RWPE1 (cell line): Measurements from ENCODE around the gene CAVIN1.
"Not testable (repeated sequence)": the region's sequence is repeated elsewhere in the genome, so short reads cannot be mapped to it uniquely, and the experiment has no call there.

Source experiments
- CTCF ChIA-PET: fragments of 350-600 bp; sonication (Branson Sonifier 250); formaldehyde crosslinking; extraction: SDS; loops from one replicate; lab custom pipeline; 2021; lab: Yijun Ruan, JAX
- POLR2A ChIA-PET: fragments of 400-600 bp; formaldehyde crosslinking; extraction: SDS; loops from one replicate; lab custom pipeline; 2020; ENCODE audit warnings: antibody characterized with exemption; ENCODE audit not compliant: low non-redundant PET; lab: Yijun Ruan, JAX
- DNase-seq: peaks from one replicate; pipeline ENCODE4 v3.0.0; 2012; ENCODE audit warnings: low spot score
- H3K27ac ChIP-seq: fragments of 450-650 bp; 2 replicates; pipeline ENCODE4 v1.5.1; 2017
- CTCF ChIP-seq: fragments of 450-650 bp; conservative IDR thresholded peaks from 2 replicates; pipeline ENCODE4 v1.5.1; 2017; ENCODE audit warnings: low read depth, mild to moderate bottlenecking

CAVIN1 gene

GRCh38 chr17:42365136-42365535 lies 57.9 kb downstream of the CAVIN1 start:
- CTCF ChIA-PET, result no interaction called here
- no peak for TF ChIP-seq CTCF
- no peak overlapping the region for H3K27ac ChIP-seq
- DNase-seq, result no peak
- POLR2A ChIA-PET, result no interaction called here

GRCh38 chr17:42363767-42364585 lies 59.1 kb downstream of the CAVIN1 start:
- ChIA-PET POLR2A (no interaction called here), CTCF (interaction anchor here (0.6 to 0.7 kb wide), 2 partner anchors 8 to 42 kb away, joined by 3 read pairs; no protein-coding TSS in a partner anchor)
- DNase-seq, result no peak

GRCh38 chr17:42363231-42363630 lies 59.8 kb downstream of the CAVIN1 start:
- TF ChIP-seq CTCF, result no peak
- no peak overlapping the region for H3K27ac ChIP-seq

More at GRCh38 chr17:42363767-42364585, 59.1 kb downstream of the CAVIN1 start:
- no peak for TF ChIP-seq CTCF
- no peak overlapping the region for H3K27ac ChIP-seq

GRCh38 chr17:42362245-42362961 lies 60.7 kb downstream of the CAVIN1 start:
- no peak overlapping the region for H3K27ac ChIP-seq
- TF ChIP-seq CTCF, result no peak
- DNase-seq, result no peak
- POLR2A ChIA-PET, result interaction anchor here (0.6 kb wide), 1 partner anchor 28 kb away, joined by 3 read pairs; no protein-coding TSS in a partner anchor
- CTCF ChIA-PET, result interaction anchor here (1.3 kb wide), 1 partner anchor 43 kb away, joined by 5 read pairs; no protein-coding TSS in a partner anchor

More at GRCh38 chr17:42363231-42363630, 59.8 kb downstream of the CAVIN1 start:
- CTCF ChIA-PET, result no interaction called here
- no peak for DNase-seq
- POLR2A ChIA-PET, result no interaction called here

GRCh38 chr17:42361781-42362186 lies 61.3 kb downstream of the CAVIN1 start:
- POLR2A ChIA-PET, result interaction anchor here (0.6 kb wide), 1 partner anchor 27 kb away, joined by 3 read pairs; no protein-coding TSS in a partner anchor
- DNase-seq, result no peak
- CTCF ChIA-PET, result interaction anchor here (1.3 kb wide), 1 partner anchor 44 kb away, joined by 5 read pairs; no protein-coding TSS in a partner anchor
- no peak for TF ChIP-seq CTCF
- H3K27ac ChIP-seq, result no peak overlapping the region

GRCh38 chr17:42360388-42360787 lies 62.7 kb downstream of the CAVIN1 start:
- CTCF ChIA-PET, DNase-seq, POLR2A ChIA-PET, H3K27ac ChIP-seq: not testable (repeated sequence)
